ENCODE results near the gene FOXD4L6. TPM values are rescaled to one million over a fixed set of nuclear protein-coding genes. Genes with fewer than 3 reads are reported as not detected.

Gene FOXD4L6
- total RNA-seq = not detected in 2 replicates

DNA sequence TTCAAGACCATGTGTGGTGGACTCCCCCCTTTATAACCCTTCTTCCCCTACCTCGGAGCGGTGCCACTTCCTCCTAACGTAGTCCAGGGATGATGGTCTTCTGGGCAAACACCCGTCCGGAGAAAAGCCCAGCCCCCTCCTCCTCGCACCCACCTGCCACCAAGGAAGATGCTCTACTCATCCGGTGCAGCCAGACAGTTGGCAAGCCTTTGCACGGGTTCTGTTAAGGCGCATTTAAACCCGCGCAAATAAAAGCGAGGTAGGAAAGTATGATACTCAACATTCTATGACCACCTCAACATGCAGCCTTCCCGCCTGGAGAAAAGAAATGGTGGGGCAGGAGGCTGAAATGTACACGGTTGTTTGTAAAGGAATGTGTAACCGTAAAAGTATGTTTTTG, at the start of gene FOXD4L6:
Gene FOXD4L6 (minus strand): TSS at position 101 of the 400 bp plus-strand sequence. CDS start 298 bp downstream, outside the sequence.

Other genes with a start within 250 kb of the FOXD4L6 start
- 2.8 and 7.2 TPM in 2 replicates for gene ZNG1F, start 60.6 kb upstream of the FOXD4L6 start, total RNA-seq